Activated naive CD8-positive, alpha-beta T cell treated with anti-CD3 and anti-CD28 coated beads, Interleukin-2, amount 50 U/mL, for 24 hours (primary cell): ENCODE results near the gene DAAM2.

Experiments
- ATAC-seq: fragments of 150-1000 bp; cut with Tn5 transposase; one replicate; pipeline ENCODE4 v1.10.0; 2021
- DNase-seq: peaks from one replicate; pipeline ENCODE4 v3.0.0; 2021
- H3K27ac Mint-ChIP-seq: one replicate; pipeline ENCODE4 v1.8.0; 2021; ENCODE audit warnings: mild to moderate bottlenecking, mixed read lengths
- H3K27me3 Mint-ChIP-seq: one replicate; pipeline ENCODE4 v1.8.0; 2021; ENCODE audit warnings: mixed read lengths
- H3K36me3 Mint-ChIP-seq: one replicate; pipeline ENCODE4 v1.8.0; 2021; ENCODE audit warnings: low read depth, mixed read lengths
- H3K4me1 Mint-ChIP-seq: one replicate; pipeline ENCODE4 v1.8.0; 2021; ENCODE audit warnings: mixed read lengths
- H3K4me3 Mint-ChIP-seq: one replicate; pipeline ENCODE4 v1.8.0; 2021; ENCODE audit warnings: mild to moderate bottlenecking, moderate library complexity, mixed read lengths
- H3K9me3 Mint-ChIP-seq: one replicate; pipeline ENCODE4 v1.8.0; 2021; ENCODE audit warnings: mixed read lengths

Gene DAAM2

GRCh38 chr6:39819228-39819627 is 27.1 kb downstream of the DAAM2 start:
- Mint-ChIP-seq H3K4me3 (no peak overlapping the region), H3K27ac (no peak overlapping the region), H3K36me3 (no peaks in the 10 kb centered on the region), H3K9me3 (no peaks in the 10 kb centered on the region), H3K4me1 (no peaks in the 10 kb centered on the region), H3K27me3 (no peaks in the 10 kb centered on the region)
- DNase-seq: no peak
- ATAC-seq: no peak

GRCh38 chr6:39819676-39820075 is 27.5 kb downstream of the DAAM2 start:
- Mint-ChIP-seq H3K4me1 (no peaks in the 10 kb centered on the region), H3K9me3 (no peaks in the 10 kb centered on the region), H3K36me3 (no peaks in the 10 kb centered on the region), H3K4me3 (no peak overlapping the region), H3K27ac (no peak overlapping the region), H3K27me3 (no peaks in the 10 kb centered on the region)
- no peak for DNase-seq
- no peak for ATAC-seq

DNA sequence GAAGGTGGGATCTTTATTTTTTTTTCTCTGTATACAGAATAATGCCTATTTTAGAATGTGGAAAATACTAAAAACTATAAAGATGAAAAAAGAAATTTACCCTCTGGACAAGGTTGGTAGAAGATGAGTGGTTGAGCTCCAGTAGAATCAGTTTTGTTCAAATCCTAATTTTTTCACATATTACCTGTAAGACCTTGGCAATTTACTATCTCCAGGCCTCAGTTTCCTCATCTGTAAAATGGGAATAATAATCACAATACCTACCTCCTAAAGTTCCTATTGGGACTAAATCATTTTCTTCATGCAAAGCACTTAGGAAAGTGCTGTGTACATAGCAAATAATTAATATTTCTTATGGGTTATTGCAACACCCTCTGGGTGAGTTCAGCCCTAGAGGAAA is 28.4 kb downstream of the DAAM2 start:
- Mint-ChIP-seq H3K27me3 (no peaks in the 10 kb centered on the region), H3K36me3 (no peaks in the 10 kb centered on the region), H3K4me3 (no peak overlapping the region), H3K27ac (no peak overlapping the region), H3K9me3 (no peaks in the 10 kb centered on the region), H3K4me1 (no peaks in the 10 kb centered on the region)
- ATAC-seq (no peak), DNase-seq (no peak)

- H3K27ac Mint-ChIP-seq: no peak overlapping the region
- H3K9me3 Mint-ChIP-seq: no peaks in the 10 kb centered on the region
- DNase-seq: no peak
- no peaks in the 10 kb centered on the region for H3K27me3 Mint-ChIP-seq
- no peak for ATAC-seq
- H3K4me3 Mint-ChIP-seq: no peak overlapping the region
- no peaks in the 10 kb centered on the region for H3K4me1 Mint-ChIP-seq
- no peaks in the 10 kb centered on the region for H3K36me3 Mint-ChIP-seq
These were observed 29.0 kb downstream of the DAAM2 start for GRCh38 chr6:39821046-39821740.

GRCh38 chr6:39821742-39822532 is 29.8 kb downstream of the DAAM2 start:
- Mint-ChIP-seq H3K9me3 (no peaks in the 10 kb centered on the region), H3K27me3 (no peaks in the 10 kb centered on the region), H3K4me3 (no peak overlapping the region), H3K4me1 (no peaks in the 10 kb centered on the region), H3K27ac (no peak overlapping the region), H3K36me3 (no peaks in the 10 kb centered on the region)
- no peak for ATAC-seq
- no peak for DNase-seq

DNA sequence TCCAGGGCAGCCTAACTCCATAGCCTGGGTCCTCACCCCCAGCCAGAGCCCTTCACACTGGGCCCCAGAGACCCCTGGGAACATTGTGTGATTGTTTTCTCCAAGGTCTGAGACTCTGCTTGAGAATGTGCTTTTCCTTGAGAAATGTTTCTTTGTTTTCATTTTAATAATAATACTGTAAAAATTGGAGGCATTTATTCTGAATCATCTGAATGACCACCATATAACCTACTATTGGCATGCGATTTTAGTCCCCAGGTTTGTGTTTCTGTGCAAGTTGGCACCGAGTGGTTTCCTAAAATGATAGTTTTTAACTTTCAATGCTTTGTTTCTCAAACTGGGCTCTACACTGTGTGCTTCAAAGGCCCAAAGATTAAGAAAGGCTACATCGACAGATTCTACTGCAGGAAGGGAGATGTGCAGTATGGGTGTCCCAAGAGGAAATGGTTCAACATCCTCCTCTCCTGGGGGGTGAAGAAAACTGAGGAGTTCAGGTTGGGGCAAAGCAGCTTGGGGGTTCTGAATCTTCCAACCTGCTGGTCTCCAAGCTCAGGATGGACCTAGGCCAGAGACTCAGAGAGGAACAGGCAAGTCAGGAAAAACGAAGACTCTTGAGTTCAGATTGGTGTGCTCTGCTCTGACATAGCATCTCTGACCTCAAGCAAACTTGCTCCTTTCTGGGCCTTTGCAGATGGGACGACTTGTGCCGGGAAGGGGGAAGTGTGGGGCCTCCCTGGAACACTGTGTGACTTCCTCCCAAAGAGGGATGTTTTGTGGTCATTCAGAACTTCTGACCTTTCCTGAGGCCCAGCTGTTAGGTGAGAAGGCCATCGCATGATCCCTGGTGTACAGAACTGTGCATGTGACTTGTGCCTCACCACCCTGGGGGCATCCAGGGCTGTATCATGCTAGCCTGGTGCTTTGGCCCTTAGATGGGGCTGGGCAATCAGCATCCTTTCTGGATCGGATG is 31.0 kb downstream of the DAAM2 start:
- no peaks in the 10 kb centered on the region for H3K27me3 Mint-ChIP-seq
- DNase-seq: no peak
- no peak overlapping the region for H3K27ac Mint-ChIP-seq
- no peaks in the 10 kb centered on the region for H3K9me3 Mint-ChIP-seq
- ATAC-seq: no peak
- no peak overlapping the region for H3K4me3 Mint-ChIP-seq
- no peaks in the 10 kb centered on the region for H3K4me1 Mint-ChIP-seq
- no peaks in the 10 kb centered on the region for H3K36me3 Mint-ChIP-seq

DNA sequence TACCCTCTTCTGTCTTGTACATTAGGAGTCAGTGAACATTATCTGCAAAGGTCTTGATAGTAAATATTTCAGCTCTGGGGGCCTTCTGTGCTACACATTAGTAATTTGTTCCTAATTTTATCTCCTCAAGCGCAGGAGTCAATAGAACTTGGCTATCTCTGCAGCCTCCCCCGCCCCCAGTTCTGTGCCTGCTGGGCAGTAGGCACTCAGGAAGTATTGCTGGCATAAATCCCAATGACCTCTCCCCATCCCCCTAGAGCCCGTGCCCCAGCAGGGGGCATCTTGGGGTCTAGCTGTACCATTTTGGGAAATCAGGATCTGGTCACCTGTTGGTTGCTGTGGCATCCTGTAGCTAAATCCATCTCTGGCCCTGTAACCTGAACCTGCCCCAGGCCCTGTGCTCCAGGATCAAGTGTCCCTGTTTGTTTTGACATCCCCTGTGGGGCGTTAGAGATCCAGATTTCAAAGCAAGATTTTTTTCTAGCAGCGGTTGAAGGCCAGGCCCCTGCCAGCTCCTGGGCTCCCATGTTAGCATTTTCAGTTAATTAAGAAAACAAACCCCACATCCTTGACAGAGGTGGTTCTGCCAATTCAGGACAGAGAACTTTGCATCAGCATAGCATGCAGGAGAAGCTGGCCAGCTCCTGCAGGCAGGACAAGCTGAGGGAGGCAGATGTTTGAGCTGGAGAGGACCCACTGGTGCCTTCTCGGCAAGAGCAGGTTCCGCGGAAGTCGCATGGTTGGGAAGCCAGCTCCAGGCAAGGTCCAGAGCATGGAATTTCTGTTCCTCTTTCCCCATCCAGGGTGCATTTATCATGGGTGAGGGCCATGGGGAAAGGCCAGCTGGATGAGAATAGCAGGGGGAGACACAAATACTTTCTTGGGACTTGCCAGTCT is 32.1 kb downstream of the DAAM2 start:
- DNase-seq (no peak), ATAC-seq (no peak)
- no peak overlapping the region for H3K4me3 Mint-ChIP-seq
- H3K9me3 Mint-ChIP-seq: no peaks in the 10 kb centered on the region
- H3K36me3 Mint-ChIP-seq: no peaks in the 10 kb centered on the region
- H3K27ac Mint-ChIP-seq: no peak overlapping the region
- no peaks in the 10 kb centered on the region for H3K27me3 Mint-ChIP-seq
- no peaks in the 10 kb centered on the region for H3K4me1 Mint-ChIP-seq

DNA sequence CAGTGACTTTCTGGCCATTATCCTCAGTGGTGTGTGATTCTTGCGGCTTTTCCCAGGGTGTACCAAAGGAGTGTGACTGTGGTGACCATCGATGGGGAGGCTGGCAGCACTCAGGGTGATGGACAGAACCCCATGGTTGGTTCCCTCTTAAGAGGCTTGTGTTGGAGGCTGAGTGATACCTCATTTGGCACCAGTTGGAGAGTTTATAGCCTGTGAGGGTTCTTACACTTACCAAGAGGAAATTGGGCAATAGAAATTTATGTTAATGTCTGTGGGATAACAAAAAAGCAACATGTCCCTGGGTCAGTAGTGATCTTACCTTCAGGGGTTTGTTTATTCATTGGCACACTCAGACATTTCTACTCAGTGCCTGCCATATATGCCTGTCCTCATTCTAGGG is 37.2 kb downstream of the DAAM2 start:
- H3K4me1 Mint-ChIP-seq: no peaks in the 10 kb centered on the region
- no peak for ATAC-seq
- H3K36me3 Mint-ChIP-seq: no peaks in the 10 kb centered on the region
- no peak overlapping the region for H3K27ac Mint-ChIP-seq
- H3K9me3 Mint-ChIP-seq: no peaks in the 10 kb centered on the region
- H3K4me3 Mint-ChIP-seq: no peak overlapping the region
- no peaks in the 10 kb centered on the region for H3K27me3 Mint-ChIP-seq
- no peak for DNase-seq

DNA sequence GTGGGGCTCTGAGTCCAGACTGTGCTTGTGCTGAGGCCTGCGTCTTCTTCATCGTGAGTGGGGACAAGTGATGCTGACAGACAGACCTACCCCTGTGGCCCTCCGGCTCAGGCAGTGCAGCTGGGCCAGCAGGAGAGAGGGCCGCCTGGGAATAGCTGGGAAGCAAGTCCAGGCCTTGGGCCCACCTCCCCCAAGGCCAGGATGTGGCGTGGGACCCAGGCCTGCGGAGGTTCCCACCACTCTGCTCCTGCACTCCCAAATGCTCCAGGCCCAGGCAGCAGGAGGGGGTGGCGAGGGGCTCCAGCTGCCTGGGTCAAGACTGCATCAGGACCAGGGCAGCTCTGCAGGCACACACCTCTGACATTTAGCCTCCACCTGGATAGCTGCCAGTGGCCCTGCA is 38.3 kb downstream of the DAAM2 start:
- Mint-ChIP-seq H3K4me1 (no peaks in the 10 kb centered on the region), H3K9me3 (no peaks in the 10 kb centered on the region), H3K27ac (no peak overlapping the region), H3K4me3 (no peak overlapping the region), H3K27me3 (peaks cover 4% of the 10 kb centered on the region), H3K36me3 (no peaks in the 10 kb centered on the region)
- ATAC-seq (no peak), DNase-seq (no peak)

DNA sequence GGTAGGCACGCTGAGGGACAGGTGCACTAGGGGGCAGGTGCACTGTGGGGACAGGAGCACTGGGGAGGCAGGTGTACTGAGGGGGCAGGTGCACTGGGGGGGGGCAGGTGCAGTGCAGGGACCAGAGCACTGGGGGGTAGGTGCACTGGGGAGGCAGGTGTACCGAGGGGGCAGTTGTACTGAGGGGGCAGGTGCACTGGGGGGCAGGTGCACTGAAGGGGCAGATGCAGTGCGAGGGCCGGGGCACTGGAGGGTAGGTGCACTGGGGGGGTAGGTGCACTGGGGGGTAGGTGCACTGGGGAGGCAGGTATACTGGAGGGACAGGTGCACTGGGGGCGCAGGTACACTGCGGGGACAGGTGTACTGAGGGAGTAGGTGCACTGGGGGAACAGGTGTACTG is 39.5 kb downstream of the DAAM2 start:
- Mint-ChIP-seq H3K9me3 (no peaks in the 10 kb centered on the region), H3K27ac (no peak overlapping the region), H3K4me1 (no peaks in the 10 kb centered on the region), H3K4me3 (no peak overlapping the region), H3K36me3 (no peaks in the 10 kb centered on the region), H3K27me3 (peaks cover 6% of the 10 kb centered on the region)
- no peak for DNase-seq
- ATAC-seq: no peak

- DNase-seq: no peak
- no peak for ATAC-seq
- H3K9me3 Mint-ChIP-seq: no peaks in the 10 kb centered on the region
- H3K27me3 Mint-ChIP-seq: peaks cover 11% of the 10 kb centered on the region
- H3K27ac Mint-ChIP-seq: no peak overlapping the region
- no peak overlapping the region for H3K4me3 Mint-ChIP-seq
- H3K36me3 Mint-ChIP-seq: no peaks in the 10 kb centered on the region
- H3K4me1 Mint-ChIP-seq: no peaks in the 10 kb centered on the region
These were observed 42.1 kb downstream of the DAAM2 start for GRCh38 chr6:39834278-39834677.

DNA sequence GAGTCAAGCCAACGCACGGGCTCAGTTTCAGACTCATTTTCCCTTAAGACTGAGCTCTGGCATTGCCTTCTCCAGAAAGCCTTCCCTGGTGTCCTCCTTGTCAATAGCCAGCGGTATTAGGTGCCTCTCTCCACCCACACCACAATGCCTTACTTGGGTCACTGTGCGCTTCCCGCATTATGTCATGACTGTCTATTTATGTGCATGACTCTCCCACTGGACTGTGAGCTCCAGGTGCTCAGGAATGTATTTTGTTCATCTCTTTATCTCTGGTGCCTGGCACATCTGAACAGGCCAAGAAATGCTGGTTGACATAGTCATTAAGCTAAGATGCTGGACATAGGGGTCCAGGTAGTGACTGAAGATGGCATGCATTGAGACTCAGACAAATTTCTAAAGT is 42.7 kb downstream of the DAAM2 start:
- H3K27ac Mint-ChIP-seq: no peak overlapping the region
- no peaks in the 10 kb centered on the region for H3K4me1 Mint-ChIP-seq
- DNase-seq: no peak
- no peaks in the 10 kb centered on the region for H3K36me3 Mint-ChIP-seq
- no peak overlapping the region for H3K4me3 Mint-ChIP-seq
- ATAC-seq: no peak
- peaks cover 16% of the 10 kb centered on the region for H3K27me3 Mint-ChIP-seq
- H3K9me3 Mint-ChIP-seq: no peaks in the 10 kb centered on the region

GRCh38 chr6:39835821-39836295 is 43.7 kb downstream of the DAAM2 start:
- Mint-ChIP-seq H3K27ac (no peak overlapping the region), H3K9me3 (no peaks in the 10 kb centered on the region), H3K4me1 (no peaks in the 10 kb centered on the region), H3K36me3 (no peaks in the 10 kb centered on the region), H3K27me3 (peaks cover 22% of the 10 kb centered on the region), H3K4me3 (no peak overlapping the region)
- DNase-seq: no peak
- ATAC-seq: no peak

GRCh38 chr6:39836606-39837005 is 44.4 kb downstream of the DAAM2 start:
- Mint-ChIP-seq H3K9me3 (no peaks in the 10 kb centered on the region), H3K4me1 (no peaks in the 10 kb centered on the region), H3K4me3 (no peak overlapping the region), H3K36me3 (no peaks in the 10 kb centered on the region), H3K27ac (no peak overlapping the region), H3K27me3 (peaks cover 22% of the 10 kb centered on the region)
- DNase-seq (no peak), ATAC-seq (no peak)
